RKO (cell line): ENCODE measurements around the gene TRAPPC10.

Experiments
- DNase-seq: peaks from one replicate; pipeline ENCODE4 v3.0.0-alpha.2; 2016; ENCODE audit warnings: low spot score

TRAPPC10 gene

GRCh38 chr21:44067011-44067839 lies 55.1 kb downstream of the TRAPPC10 start:
- DNase-seq = no peak

- no peak for DNase-seq
These were observed 58.3 kb downstream of the TRAPPC10 start for GRCh38 chr21:44070391-44070790.

GRCh38 chr21:44071359-44072104 lies 59.4 kb downstream of the TRAPPC10 start:
- DNase-seq = no peak

- no peak for DNase-seq
These were observed 60.0 kb downstream of the TRAPPC10 start for GRCh38 chr21:44072111-44072510.

- no peak for DNase-seq
These were observed 62.3 kb downstream of the TRAPPC10 start for GRCh38 chr21:44074315-44074958.

GRCh38 chr21:44076316-44076715 lies 64.2 kb downstream of the TRAPPC10 start:
- no peak for DNase-seq

- no peak for DNase-seq
These were observed 66.4 kb downstream of the TRAPPC10 start for GRCh38 chr21:44078411-44078981.

- DNase-seq = no peak
These were observed 67.3 kb downstream of the TRAPPC10 start for GRCh38 chr21:44079446-44079845.

- DNase-seq = no peak
These were observed 67.7 kb downstream of the TRAPPC10 start for GRCh38 chr21:44079846-44080245.

GRCh38 chr21:44082648-44083440 lies 70.7 kb downstream of the TRAPPC10 start:
- DNase-seq = no peak

GRCh38 chr21:44083631-44084291 lies 71.7 kb downstream of the TRAPPC10 start:
- no peak for DNase-seq

GRCh38 chr21:44084496-44085241 lies 72.6 kb downstream of the TRAPPC10 start:
- no peak for DNase-seq

GRCh38 chr21:44085491-44086321 lies 73.6 kb downstream of the TRAPPC10 start:
- no peak for DNase-seq

GRCh38 chr21:44086636-44087425 lies 74.7 kb downstream of the TRAPPC10 start:
- DNase-seq = no peak

GRCh38 chr21:44087426-44088400 lies 75.6 kb downstream of the TRAPPC10 start:
- no peak for DNase-seq

GRCh38 chr21:44088401-44088780 lies 76.3 kb downstream of the TRAPPC10 start:
- no peak for DNase-seq
